ENCODE measurements around the gene CALHM3.

DNA sequence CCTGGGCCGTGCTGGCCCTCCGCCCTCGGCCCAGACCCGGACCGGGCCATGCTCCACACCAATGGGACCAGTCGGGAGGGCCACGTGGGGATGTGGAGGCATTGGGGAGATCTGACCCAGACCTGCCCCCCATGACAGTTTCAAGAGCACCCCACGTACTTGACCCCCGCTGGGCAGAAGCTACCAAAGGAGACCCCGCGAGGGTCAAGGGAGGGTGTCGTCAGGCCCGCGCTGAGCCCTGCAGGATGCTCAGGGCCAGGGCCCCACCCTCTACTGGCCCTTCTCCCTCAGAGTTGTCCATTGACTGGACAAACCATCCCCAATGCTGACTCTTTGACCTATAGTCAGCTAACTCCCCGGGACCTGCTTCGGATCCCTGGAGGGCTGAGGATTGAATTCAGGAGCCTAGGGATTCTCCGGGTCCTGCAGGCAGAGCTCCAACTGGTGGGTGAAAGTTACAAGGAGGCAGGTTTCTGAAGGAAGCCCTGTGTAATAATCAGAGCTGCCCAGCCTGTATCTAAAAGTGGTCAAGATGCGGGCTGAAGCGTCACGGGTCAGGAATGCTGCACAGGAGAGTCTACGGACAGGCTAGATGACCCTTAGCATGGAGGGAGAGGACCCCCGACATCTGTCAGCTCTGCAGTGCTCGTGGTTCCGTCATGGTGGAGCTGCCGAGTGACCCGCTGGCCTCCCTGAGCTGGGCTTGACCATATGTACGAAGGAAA lies 26.4 kb downstream of the CALHM3 start:
- TF ChIP-seq POLR2A (IDR thresholded peaks at IDR 0.05), result no peak
- TF ChIP-seq, protein P1, sequence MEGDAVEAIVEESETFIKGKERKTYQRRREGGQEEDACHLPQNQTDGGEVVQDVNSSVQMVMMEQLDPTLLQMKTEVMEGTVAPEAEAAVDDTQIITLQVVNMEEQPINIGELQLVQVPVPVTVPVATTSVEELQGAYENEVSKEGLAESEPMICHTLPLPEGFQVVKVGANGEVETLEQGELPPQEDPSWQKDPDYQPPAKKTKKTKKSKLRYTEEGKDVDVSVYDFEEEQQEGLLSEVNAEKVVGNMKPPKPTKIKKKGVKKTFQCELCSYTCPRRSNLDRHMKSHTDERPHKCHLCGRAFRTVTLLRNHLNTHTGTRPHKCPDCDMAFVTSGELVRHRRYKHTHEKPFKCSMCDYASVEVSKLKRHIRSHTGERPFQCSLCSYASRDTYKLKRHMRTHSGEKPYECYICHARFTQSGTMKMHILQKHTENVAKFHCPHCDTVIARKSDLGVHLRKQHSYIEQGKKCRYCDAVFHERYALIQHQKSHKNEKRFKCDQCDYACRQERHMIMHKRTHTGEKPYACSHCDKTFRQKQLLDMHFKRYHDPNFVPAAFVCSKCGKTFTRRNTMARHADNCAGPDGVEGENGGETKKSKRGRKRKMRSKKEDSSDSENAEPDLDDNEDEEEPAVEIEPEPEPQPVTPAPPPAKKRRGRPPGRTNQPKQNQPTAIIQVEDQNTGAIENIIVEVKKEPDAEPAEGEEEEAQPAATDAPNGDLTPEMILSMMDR (IDR thresholded peaks at IDR 0.05), result no peak
- TF ChIP-seq EP300 (IDR thresholded peaks at IDR 0.05), result no peak
- TF ChIP-seq POLR2AphosphoS5 (IDR thresholded peaks at IDR 0.05), result no peak
